GM12878 (cell line): ENCODE data around the gene SPCS2. TPM values are rescaled to one million over a fixed set of nuclear protein-coding genes. Genes with fewer than 3 reads are reported as not detected.

Source experiments
- ATAC-seq: fragments of 200-7000 bp; cut with Tn5 transposase; 3 replicates; pipeline ENCODE4 v1.9.1; 2020; ENCODE audit warnings: mild to moderate bottlenecking, moderate library complexity
- BruUV-seq: library from RNA; stranded (reverse); fragments of 400-500 nt; replicated peaks from 2 replicates; lab custom pipeline; 2021; lab: Mats Ljungman, UMichigan
- CTCF ChIA-PET: fragments of 300-600 bp; sonication (Branson Sonifier 250); formaldehyde crosslinking; extraction: SDS; loops from one replicate; lab custom pipeline; 2021; ENCODE audit warnings: inconsistent platforms; lab: Yijun Ruan, JAX
- POLR2A ChIA-PET: fragments of 350-600 bp; formaldehyde crosslinking; extraction: SDS; loops from one replicate; lab custom pipeline; 2021; ENCODE audit warnings: inconsistent platforms; lab: Charles Lee
- RAD21 ChIA-PET: fragments of 300-600 bp; sonication (Branson Sonifier 250); formaldehyde crosslinking; loops from one replicate; lab custom pipeline; 2023; ENCODE audit warnings: antibody characterized with exemption; ENCODE audit not compliant: unreplicated experiment; lab: Charles Lee
- SMC1A ChIA-PET: fragments of 300-600 bp; sonication (Branson Sonifier 250); formaldehyde crosslinking; loops from one replicate; lab custom pipeline; 2023; ENCODE audit not compliant: unreplicated experiment, uncharacterized antibody; lab: Charles Lee
- DNase-seq: peaks from one replicate; pipeline ENCODE4 v3.0.0-alpha.2; 2011; ENCODE audit warnings: low read depth, low spot score
- FAIRE-seq: peaks from 3 replicates; lab custom pipeline; 2011; peaks lifted over from hg19 to GRCh38; lab: Jason Lieb, UNC
- H2AFZ ChIP-seq: 2 replicates; pipeline ENCODE4 v1.6.0; 2011; ENCODE audit warnings: low read depth, low read length, control low read depth; ENCODE audit not compliant: control insufficient read depth
- H3K27ac ChIP-seq: 2 replicates; pipeline ENCODE4 v1.5.1; 2011; ENCODE audit warnings: control low read depth; ENCODE audit not compliant: control insufficient read depth, insufficient read depth
- H3K27me3 ChIP-seq, 2 experiments: replicated peaks in 1 of 2; 2 replicates each; pipeline versions ENCODE4 v1.6.0 to v1.6.1; 2011; ENCODE audit warnings: low read length in 1 of 2; ENCODE audit not compliant: control insufficient read depth in 2 of 2, insufficient read depth in 2 of 2
- H3K36me3 ChIP-seq, 2 experiments: 2 replicates each; pipeline ENCODE4 v1.5.1; 2011; ENCODE audit warnings: low read length in 1 of 2; ENCODE audit not compliant: control insufficient read depth in 2 of 2, insufficient read depth in 2 of 2
- H3K4me1 ChIP-seq: 2 replicates; pipeline ENCODE4 v1.6.1; 2011; ENCODE audit warnings: mild to moderate bottlenecking, low read length, moderate library complexity, mixed read lengths; ENCODE audit not compliant: control insufficient read depth, insufficient read depth
- H3K4me2 ChIP-seq: 2 replicates; pipeline ENCODE4 v1.6.0; 2011; ENCODE audit warnings: control low read depth; ENCODE audit not compliant: control insufficient read depth, insufficient read depth
- H3K4me3 ChIP-seq: fragments of 200-600 bp; sonication (generic); 2 replicates; pipeline ENCODE4 v1.5.1; 2016
- H3K79me2 ChIP-seq: 2 replicates; pipeline ENCODE4 v1.6.0; 2011; ENCODE audit warnings: low read length; ENCODE audit not compliant: control insufficient read depth, insufficient read depth
- H3K9ac ChIP-seq: 2 replicates; pipeline ENCODE4 v1.8.0; 2011; ENCODE audit warnings: low read length, control low read depth, mixed read lengths; ENCODE audit not compliant: control insufficient read depth, insufficient read depth
- H3K9me3 ChIP-seq: replicated peaks from 3 replicates; pipeline ENCODE4 v1.5.1; 2011; ENCODE audit warnings: mild to moderate bottlenecking, low read length; ENCODE audit not compliant: control insufficient read depth, insufficient read depth
- H4K20me1 ChIP-seq: 2 replicates; pipeline ENCODE4 v1.6.0; 2011; ENCODE audit not compliant: control insufficient read depth, insufficient read depth
- EGR1 ChIP-seq, 2 experiments: IDR thresholded peaks; 1 replicate in 1 of 2; 2 replicates in 1 of 2; pipeline ENCODE4 v1.6.1; 2011 to 2012; ENCODE audit warnings: low read depth in 2 of 2, low read length in 2 of 2, borderline replicate concordance in 1 of 2, mild to moderate bottlenecking in 1 of 2, moderate library complexity in 1 of 2
- IKZF1 ChIP-seq: fragments of 450-650 bp; conservative IDR thresholded peaks from 2 replicates; pipeline ENCODE4 v1.6.1; 2017; ENCODE audit warnings: antibody characterized with exemption, mild to moderate bottlenecking
- IRF4 ChIP-seq: IDR thresholded peaks from 2 replicates; pipeline ENCODE4 v1.6.1; 2011; ENCODE audit warnings: low read depth, low read length
- MYC ChIP-seq: IDR thresholded peaks from 2 replicates; pipeline ENCODE4 v1.6.1; 2011; ENCODE audit warnings: mild to moderate bottlenecking, low read length, moderate library complexity, inconsistent platforms; ENCODE audit not compliant: insufficient read depth, insufficient replicate concordance, insufficient read length, severe bottlenecking
- NBN ChIP-seq: fragments of 450-650 bp; IDR thresholded peaks from 2 replicates; pipeline ENCODE4 v1.6.1; 2016
- POU2F2 ChIP-seq: IDR thresholded peaks from 3 replicates; pipeline ENCODE4 v1.6.1; 2011; ENCODE audit warnings: low read depth, mild to moderate bottlenecking, low read length, borderline replicate concordance
- SPI1 ChIP-seq: IDR thresholded peaks from 2 replicates; pipeline ENCODE4 v1.6.1; 2011; ENCODE audit warnings: low read depth, mild to moderate bottlenecking, low read length, moderate library complexity, borderline replicate concordance; ENCODE audit not compliant: insufficient read depth
- SREBF2 ChIP-seq: IDR thresholded peaks from 2 replicates; pipeline ENCODE4 v1.6.1; 2012; ENCODE audit warnings: mild to moderate bottlenecking, low read length
- ZNF384 ChIP-seq: IDR thresholded peaks from 2 replicates; pipeline ENCODE4 v1.6.1; 2012; ENCODE audit warnings: low read depth, mild to moderate bottlenecking, low read length, improper control_type of control experiment, borderline replicate concordance
- WGBS: methylation state at CpG from one replicate; pipeline ENCODE4 v1.1.6; 2016; ENCODE audit warnings: low lambda C conversion rate; ENCODE audit not compliant: insufficient replicate concordance, insufficient coverage; ENCODE audit errors: missing lambda C conversion rate; 5-methylcytosine and 5-hydroxymethylcytosine counted together
- in situ Hi-C: fragments of 300-500 bp; cut with MboI; formaldehyde crosslinking; loops from 9 replicates; pipeline ENCODE4 v1.14.3; 2018; ENCODE audit warnings: mixed read lengths
- intact Hi-C: fragments of 100-400 bp; cut with micrococcal nuclease; formaldehyde crosslinking; loops from one replicate; pipeline ENCODE4 v1.14.2; 2022; ENCODE audit not compliant: unreplicated experiment
- polyA plus RNA-seq, 11 experiments: library from polyadenylated mRNA; depleted of rRNA in 4 of 11; unstranded in 6 of 11; stranded (reverse) in 5 of 11; fragments of >200 nt; fragmentation: Nextera tagmentation in 4 of 11; fragmentation: Illumina TruSeq in 1 of 11; extraction: Ambion mirVana in 4 of 11; extraction: Trizol in 1 of 11; gene quantifications; 1 replicate in 1 of 11; 2 replicates in 10 of 11; pipeline versions ENCODE4 v1.2.1 to v1.2.3, GENCODE V29; 2011 to 2016; ENCODE audit warnings: inconsistent platforms in 2 of 11, missing spikeins in 2 of 11, low read depth in 1 of 11
- total RNA-seq, 4 experiments: library from RNA; depleted of rRNA in 3 of 4; stranded (reverse); fragments of >200 nt in 3 of 4; fragmentation: Illumina TruSeq in 1 of 4; extraction: Trizol in 1 of 4; gene quantifications; 2 replicates each; pipeline versions ENCODE4 v1.2.1 to v1.2.3, GENCODE V29; 2013 to 2021
- TF ChIP-seq, protein P1 (sequence below): fragments of 450-650 bp; IDR thresholded peaks from 2 replicates; pipeline ENCODE4 v1.6.1; 2017; ENCODE audit warnings: mild to moderate bottlenecking
- TF ChIP-seq, protein P2 (sequence below): fragments of 450-650 bp; IDR thresholded peaks from 2 replicates; pipeline ENCODE4 v1.6.1; 2017; ENCODE audit warnings: low read depth, mild to moderate bottlenecking, moderate library complexity

Gene SPCS2
- total and polyA plus RNA-seq, 10 of the 15 experiments (the other 5 are each of a cell fraction or from before 2014, with no cell fraction given), result 40.7 to 661 (median 192) TPM

DNA sequence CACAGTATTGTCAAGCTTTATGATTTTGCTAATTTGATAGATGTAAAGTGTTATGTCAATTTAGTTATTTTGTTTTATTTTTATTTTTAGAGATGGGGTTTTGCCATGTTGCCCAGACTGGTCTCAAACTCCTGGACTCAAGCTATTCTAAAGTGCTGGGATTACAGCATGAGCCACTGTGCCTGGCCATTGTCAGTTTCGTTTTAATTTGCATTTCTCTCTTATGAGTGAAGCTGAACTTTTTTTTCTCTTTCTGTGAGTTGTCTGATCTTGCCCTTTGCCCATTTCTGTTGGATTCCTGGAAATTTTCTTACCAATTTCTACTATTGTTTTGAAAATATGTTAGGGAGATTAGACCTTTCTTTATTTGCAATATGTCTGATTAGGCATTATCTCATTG, 55.1 kb downstream of the SPCS2 start:
- ChIA-PET RAD21 (interaction anchor here (0.7 to 1.2 kb wide), 4 partner anchors 11 to 74 kb away, joined by 3 to 5 read pairs (median 4); partner anchors contain the start of gene NEU3), POLR2A (interaction anchor here (1.1 to 1.2 kb wide), 2 partner anchors 9 to 15 kb away, joined by 3 read pairs; partner anchors contain the start of gene NEU3), CTCF (interaction anchor here (0.8 to 4.0 kb wide), 7 partner anchors 10 to 278 kb away, joined by 3 to 24 read pairs (median 4); partner anchors contain the start of gene NEU3), SMC1A (interaction anchor here (1.0 to 1.1 kb wide), 2 partner anchors 8 to 11 kb away, joined by 4 read pairs; no protein-coding TSS in a partner anchor)
- Histone ChIP-seq H3K4me2 (peak overlapping the region; percentile 31; the same call in 1 of the 2 replicates), H3K4me3 (no peak overlapping the region), H2AFZ (no peak overlapping the region), H3K4me1 (peaks cover 19% of the 10 kb centered on the region), H3K36me3 (peaks cover 9 to 25% of the 10 kb centered on the region in 2 experiments), H3K27me3 (no peaks in the 10 kb centered on the region), H3K79me2 (no peaks in the 10 kb centered on the region; the same call in 1 of the 2 replicates), H3K27ac (no peak overlapping the region), H4K20me1 (no peaks in the 10 kb centered on the region), H3K9me3 (no peaks in the 10 kb centered on the region; the same call in 2 of the 3 replicates), H3K9ac (no peak overlapping the region)
- WGBS, result 0% methylated on average over 1 of the region's 1 CpG
- DNase-seq (no peak), ATAC-seq (peak; percentile 82), FAIRE-seq (no peak)
- in situ Hi-C loops (no loop called here), intact Hi-C loops (no loop called here)
- BruUV-seq, result no TSS peak
- TF ChIP-seq SREBF2 (peak; percentile 55; the same call in 1 of the 2 replicates), POU2F2 (peak; percentile 44; the same call in 1 of the 3 replicates), ZNF384 (no peak)

DNA sequence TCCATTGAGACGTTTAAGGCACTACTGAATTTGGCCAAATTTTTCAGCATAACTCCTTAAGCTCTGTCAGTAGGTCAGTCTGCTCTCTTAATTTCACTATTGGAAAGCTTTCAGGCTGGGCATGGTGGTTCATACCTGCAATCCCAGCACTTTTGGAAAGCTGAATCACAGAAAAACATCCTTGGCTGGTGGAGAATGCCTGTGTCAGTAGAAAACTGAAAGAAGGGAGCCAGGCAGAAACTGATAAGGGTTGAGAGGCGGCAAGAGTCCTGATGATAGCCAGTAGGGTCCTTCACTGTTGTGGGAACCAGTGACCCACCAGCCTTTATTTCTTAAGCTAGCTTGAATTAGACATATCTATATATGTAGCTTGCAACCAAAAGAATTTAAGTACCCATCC, 62.3 kb downstream of the SPCS2 start:
- DNase-seq (no peak), ATAC-seq (no peak), FAIRE-seq (no peak)
- POLR2A ChIA-PET, result no interaction called here
- Histone ChIP-seq H2AFZ (no peak overlapping the region), H3K4me1 (no peaks in the 10 kb centered on the region), H4K20me1 (no peaks in the 10 kb centered on the region), H3K4me2 (no peak overlapping the region), H3K9ac (no peak overlapping the region), H3K4me3 (no peak overlapping the region), H3K9me3 (no peaks in the 10 kb centered on the region), H3K79me2 (no peaks in the 10 kb centered on the region), H3K27ac (no peak overlapping the region), H3K36me3 (peaks cover 0 to 23% of the 10 kb centered on the region in 2 experiments; a peak in 3 of 4 replicates), H3K27me3 (no peaks in the 10 kb centered on the region)
- intact Hi-C loops, result no loop called here
- in situ Hi-C loops, result no loop called here
- CTCF ChIA-PET, result interaction anchor here (0.8 to 3.4 kb wide), 5 partner anchors 9 to 194 kb away, joined by 3 to 16 read pairs (median 4); no protein-coding TSS in a partner anchor
- RAD21 ChIA-PET, result no interaction called here
- WGBS, result 97% methylated on average over 2 of the region's 2 CpGs
- SMC1A ChIA-PET, result interaction anchor here (0.6 to 1.2 kb wide), 7 partner anchors 9 to 553 kb away, joined by 3 to 7 read pairs (median 4); partner anchors contain the start of gene NEU3
- no TSS peak for BruUV-seq
- TF ChIP-seq EGR1 (IDR thresholded peaks at IDR 0.05; ENCODE audit: borderline replicate concordance in 1 of 2, low read depth in 2 of 2, low read length in 2 of 2) (no peak), SPI1 (no peak), IKZF1 (no peak), NBN (no peak), IRF4 (no peak), MYC (no peak)
- TF ChIP-seq, protein P1, sequence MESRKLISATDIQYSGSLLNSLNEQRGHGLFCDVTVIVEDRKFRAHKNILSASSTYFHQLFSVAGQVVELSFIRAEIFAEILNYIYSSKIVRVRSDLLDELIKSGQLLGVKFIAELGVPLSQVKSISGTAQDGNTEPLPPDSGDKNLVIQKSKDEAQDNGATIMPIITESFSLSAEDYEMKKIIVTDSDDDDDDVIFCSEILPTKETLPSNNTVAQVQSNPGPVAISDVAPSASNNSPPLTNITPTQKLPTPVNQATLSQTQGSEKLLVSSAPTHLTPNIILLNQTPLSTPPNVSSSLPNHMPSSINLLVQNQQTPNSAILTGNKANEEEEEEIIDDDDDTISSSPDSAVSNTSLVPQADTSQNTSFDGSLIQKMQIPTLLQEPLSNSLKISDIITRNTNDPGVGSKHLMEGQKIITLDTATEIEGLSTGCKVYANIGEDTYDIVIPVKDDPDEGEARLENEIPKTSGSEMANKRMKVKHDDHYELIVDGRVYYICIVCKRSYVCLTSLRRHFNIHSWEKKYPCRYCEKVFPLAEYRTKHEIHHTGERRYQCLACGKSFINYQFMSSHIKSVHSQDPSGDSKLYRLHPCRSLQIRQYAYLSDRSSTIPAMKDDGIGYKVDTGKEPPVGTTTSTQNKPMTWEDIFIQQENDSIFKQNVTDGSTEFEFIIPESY, result no peak
- TF ChIP-seq, protein P2, sequence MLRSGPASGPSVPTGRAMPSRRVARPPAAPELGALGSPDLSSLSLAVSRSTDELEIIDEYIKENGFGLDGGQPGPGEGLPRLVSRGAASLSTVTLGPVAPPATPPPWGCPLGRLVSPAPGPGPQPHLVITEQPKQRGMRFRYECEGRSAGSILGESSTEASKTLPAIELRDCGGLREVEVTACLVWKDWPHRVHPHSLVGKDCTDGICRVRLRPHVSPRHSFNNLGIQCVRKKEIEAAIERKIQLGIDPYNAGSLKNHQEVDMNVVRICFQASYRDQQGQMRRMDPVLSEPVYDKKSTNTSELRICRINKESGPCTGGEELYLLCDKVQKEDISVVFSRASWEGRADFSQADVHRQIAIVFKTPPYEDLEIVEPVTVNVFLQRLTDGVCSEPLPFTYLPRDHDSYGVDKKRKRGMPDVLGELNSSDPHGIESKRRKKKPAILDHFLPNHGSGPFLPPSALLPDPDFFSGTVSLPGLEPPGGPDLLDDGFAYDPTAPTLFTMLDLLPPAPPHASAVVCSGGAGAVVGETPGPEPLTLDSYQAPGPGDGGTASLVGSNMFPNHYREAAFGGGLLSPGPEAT, result no peak
